GM10847 (cell line): ENCODE results near the gene RRM1.

Experiments used
- POLR2A ChIP-seq: IDR thresholded peaks from 2 replicates; pipeline ENCODE4 v1.6.1; 2011; ENCODE audit not compliant: insufficient read length; ENCODE audit errors: extremely low read depth

RRM1 gene

GRCh38 chr11:4094348-4095291 lies at the start of gene RRM1:
Gene RRM1, plus strand, starts transcription at chr11:4094799. Its CDS starts 214 bp downstream, at chr11:4095013.
- peak; percentile 38 for TF ChIP-seq POLR2A

GRCh38 chr11:4044976-4045646 lies 49.5 kb upstream of the RRM1 start:
- no peak for TF ChIP-seq POLR2A

GRCh38 chr11:4048340-4048739 lies 46.3 kb upstream of the RRM1 start:
- TF ChIP-seq POLR2A = no peak

- no peak for TF ChIP-seq POLR2A
Measured at GRCh38 chr11:4049006-4049405, 45.6 kb upstream of the RRM1 start.

GRCh38 chr11:4050138-4050537 lies 44.5 kb upstream of the RRM1 start:
- no peak for TF ChIP-seq POLR2A

GRCh38 chr11:4054643-4055042 lies 40.0 kb upstream of the RRM1 start:
- no peak for TF ChIP-seq POLR2A

GRCh38 chr11:4059424-4059823 lies 35.2 kb upstream of the RRM1 start:
- no peak for TF ChIP-seq POLR2A

GRCh38 chr11:4060182-4060923 lies 34.2 kb upstream of the RRM1 start:
- no peak for TF ChIP-seq POLR2A

- TF ChIP-seq POLR2A = no peak
Measured at GRCh38 chr11:4061700-4062099, 32.9 kb upstream of the RRM1 start.

GRCh38 chr11:4063348-4063747 lies 31.3 kb upstream of the RRM1 start:
- TF ChIP-seq POLR2A = no peak

GRCh38 chr11:4064278-4064955 lies 30.2 kb upstream of the RRM1 start:
- no peak for TF ChIP-seq POLR2A

- TF ChIP-seq POLR2A = no peak
Measured at GRCh38 chr11:4065086-4065485, 29.5 kb upstream of the RRM1 start.

- no peak for TF ChIP-seq POLR2A
Measured at GRCh38 chr11:4065601-4066377, 28.8 kb upstream of the RRM1 start.

GRCh38 chr11:4066910-4067309 lies 27.7 kb upstream of the RRM1 start:
- no peak for TF ChIP-seq POLR2A
